HG03520 (cell line): ENCODE measurements around the gene AP2S1.
"Not testable (repeated sequence)": the region's sequence is repeated elsewhere in the genome, so short reads cannot be mapped to it uniquely, and the experiment has no call there.

Experiments
- ATAC-seq: cut with Tn5 transposase; IDR thresholded peaks from one replicate; pipeline ENCODE4 v1.9.1; 2021; ENCODE audit warnings: mild to moderate bottlenecking, moderate library complexity; ENCODE audit not compliant: unreplicated experiment

The AP2S1 gene

DNA sequence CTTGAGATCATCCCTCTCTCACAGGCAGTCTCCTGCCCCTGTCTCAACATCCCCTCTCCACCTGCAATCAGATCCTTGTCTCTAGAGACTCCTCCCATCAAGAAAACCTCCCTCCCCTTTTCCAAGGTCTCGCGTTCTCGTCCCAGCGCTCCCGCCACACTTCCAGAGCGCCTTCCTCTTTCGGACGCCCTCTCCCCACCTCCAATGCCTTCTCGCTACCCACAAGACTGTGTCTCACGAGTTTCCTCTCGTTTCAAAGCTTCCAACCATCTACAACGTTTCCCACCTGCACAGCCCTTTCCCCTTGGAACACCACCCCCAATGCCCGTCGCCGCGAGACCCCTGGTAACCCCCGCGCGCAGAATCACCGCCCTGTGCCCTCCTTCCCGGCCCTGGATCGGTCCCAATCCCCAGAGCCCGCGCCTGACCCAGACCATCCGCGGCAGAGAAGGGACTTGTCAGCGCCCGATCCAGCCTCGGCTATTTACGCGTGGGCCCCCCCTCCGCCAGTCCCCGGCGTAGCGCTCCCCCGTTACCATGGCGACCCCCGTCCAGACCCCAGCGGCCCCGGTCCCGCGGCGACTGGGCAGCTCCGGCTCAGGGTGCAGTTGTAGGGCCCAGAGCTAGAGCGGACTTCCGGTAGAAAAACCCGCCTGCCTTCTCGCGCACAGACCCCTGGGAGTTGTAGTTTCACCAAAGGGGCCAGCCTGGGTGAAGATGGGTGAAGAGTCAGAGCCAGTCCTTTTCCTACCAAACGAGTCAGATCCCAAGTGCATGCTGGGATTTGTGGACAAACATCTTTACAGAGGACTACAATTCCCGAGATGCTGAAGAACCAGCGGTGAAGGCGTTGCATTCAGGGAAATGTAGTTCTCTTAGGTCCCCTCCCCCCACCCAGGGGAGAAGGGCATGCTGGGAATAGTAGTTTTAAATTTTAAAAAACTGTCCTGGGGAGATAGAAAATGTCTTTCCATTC is at the start of gene AP2S1:
TSS of gene AP2S1 (minus strand) at position 619 of the 976 bp plus-strand sequence. CDS start at position 539, 80 bp downstream.
- ATAC-seq = peak; percentile 85

DNA sequence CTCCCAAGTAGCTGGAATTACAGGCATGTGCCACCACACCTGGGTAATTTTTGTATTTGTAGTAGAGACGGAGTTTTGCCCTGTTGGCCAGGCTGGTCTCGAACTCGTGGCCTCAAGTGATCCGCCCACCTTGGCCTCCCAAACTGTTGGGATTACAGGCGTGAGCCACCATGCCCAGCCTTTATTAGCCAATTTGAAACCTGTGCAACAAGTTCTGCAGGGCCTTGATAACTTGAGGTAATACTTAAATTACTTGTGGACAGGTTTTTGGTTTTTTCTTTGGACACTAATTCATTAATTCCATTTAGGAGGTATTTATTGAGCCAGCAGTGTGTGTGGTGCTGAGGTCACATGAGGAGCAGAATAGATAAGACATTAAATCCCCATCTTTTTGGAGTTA is 49.7 kb upstream of the AP2S1 start:
- no peak for ATAC-seq

- no peak for ATAC-seq
These were observed 48.1 kb upstream of the AP2S1 start for GRCh38 chr19:46898731-46899130.

DNA sequence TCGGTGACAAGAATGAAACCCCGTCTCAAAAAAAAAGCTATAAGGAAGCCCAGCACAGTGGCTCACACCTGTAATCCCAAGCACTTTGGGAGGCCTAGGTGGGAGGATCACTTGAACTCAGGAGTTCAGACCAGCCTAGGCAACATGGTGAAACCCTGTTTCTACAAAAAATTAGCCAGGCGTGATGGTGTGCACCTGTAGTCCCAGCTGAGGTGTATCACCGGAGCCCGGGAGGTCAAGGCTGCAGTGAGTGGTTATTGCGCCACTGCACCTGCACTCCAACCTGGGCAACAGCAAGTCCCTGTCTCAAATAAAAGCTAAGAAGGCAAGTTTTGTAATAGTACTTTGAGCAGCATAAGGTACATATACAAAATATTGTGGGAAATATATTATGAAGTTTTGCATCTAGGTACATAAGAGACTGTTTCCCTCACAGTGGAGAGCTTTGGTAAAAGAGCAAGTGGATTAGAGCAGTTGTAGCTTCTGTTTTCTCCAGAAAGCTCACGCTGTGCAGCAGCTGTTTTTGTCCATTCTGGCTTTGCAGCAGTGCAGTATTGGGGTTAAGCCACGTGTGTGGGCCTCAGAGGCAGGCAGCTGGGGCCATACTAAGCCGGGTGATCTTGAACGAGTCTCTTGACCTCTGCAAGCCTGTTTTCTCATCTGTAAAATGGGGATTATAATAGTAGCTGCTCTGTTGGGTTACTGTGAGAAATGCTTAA is 45.6 kb upstream of the AP2S1 start:
- ATAC-seq = no peak

DNA sequence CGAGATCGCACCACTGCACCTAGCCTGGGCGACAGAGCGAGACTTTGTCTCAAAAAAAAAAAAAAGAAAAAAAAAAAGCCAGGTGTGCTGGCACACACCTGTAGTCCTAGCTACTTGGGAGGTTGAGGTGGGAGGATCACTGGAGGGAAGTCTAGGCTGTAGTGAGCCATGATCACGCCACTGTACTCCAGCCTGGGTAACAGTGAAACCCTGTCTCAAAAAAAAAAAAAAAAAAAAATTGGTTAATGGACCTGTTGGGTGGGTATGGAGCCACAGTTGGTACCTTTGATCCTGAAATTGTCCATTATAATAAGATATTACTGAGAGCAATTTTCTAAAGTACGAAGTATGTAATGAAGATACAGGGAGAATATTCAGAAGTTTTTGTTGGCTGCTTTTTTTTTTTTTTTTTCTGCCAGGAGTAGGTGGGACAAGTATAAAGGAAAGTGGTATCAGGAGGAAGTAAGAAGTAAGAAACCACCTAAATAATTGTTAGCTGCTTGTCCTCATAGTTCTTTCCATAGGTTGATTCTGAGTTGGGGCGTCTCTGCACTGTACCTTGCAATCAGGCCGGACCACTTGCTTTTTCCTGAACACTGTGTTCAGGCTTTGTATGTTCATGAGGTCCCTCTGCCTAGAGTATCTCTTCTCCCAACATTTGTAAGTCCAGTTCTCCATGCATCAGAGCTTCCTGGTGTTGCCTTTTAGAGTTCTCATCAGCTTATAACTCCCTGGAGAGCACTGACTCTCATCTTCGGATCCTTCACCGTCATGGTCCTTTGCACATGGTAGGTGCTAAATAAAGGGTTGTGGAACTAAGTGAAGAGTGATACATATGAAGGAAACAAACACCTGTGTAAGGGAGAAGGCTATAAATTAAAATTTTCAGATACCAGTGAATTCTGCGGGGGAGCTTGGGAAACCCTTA is 41.9 kb upstream of the AP2S1 start:
- no peak for ATAC-seq

DNA sequence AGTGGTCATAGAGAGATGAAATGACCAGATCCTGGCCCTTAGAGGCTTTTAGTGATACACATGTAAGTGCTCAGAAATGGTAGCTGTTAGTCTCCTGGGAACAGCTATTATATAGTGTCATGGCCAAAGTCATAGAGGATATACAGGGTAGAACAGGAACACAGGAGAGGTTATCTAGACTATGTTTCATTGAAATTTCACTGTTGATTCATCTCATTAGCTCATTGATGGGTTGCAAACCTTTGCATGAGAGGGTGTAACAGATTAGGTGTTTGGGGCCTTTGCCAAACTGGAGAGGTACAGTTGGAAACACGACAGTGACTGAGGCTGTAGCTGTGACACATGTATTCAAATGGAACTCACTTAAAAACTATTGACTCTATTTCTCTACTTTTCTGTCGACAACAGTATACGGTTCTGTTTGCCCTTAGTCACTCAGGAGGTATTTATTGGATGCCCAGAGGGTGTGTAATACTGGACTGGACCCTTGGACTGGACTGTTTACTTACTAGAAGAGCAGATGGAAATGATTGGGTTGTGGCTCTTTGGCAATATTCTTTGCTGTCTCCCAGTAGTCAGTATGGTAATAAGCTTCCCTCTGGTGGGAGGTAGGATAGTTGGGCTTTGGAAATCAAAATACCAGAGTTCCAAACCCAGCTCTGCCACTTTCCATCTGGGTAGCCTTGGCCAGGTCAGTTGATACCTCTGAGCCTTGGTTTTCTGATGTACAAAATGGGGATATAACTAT is 40.0 kb upstream of the AP2S1 start:
- no peak for ATAC-seq

- no peak for ATAC-seq
These were observed 36.7 kb upstream of the AP2S1 start for GRCh38 chr19:46887240-46887782.

GRCh38 chr19:46886546-46887239 is 36.0 kb upstream of the AP2S1 start:
- ATAC-seq = no peak

GRCh38 chr19:46885411-46885810 is 34.8 kb upstream of the AP2S1 start:
- no peak for ATAC-seq

- not testable (repeated sequence) for ATAC-seq
These were observed 32.1 kb upstream of the AP2S1 start for GRCh38 chr19:46882751-46883150.

DNA sequence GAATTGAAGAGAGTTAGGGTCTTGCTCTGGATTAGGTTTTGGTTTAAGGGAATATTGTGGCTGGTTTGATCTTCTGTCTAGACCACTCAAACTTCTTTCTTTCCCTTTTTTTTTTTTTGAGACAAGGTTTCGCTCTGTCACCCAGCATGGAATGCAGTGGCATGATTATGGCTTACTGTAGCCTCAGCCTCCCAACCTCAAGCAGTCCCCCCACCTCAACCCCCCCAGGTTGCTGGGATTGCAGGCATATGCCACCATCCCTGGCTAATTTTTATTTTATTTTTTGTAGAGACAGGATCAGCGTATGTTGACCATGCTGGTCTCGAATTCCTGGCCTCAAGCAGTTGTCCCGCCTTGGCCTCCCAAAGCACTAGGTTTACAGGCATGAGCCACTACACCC is 31.4 kb upstream of the AP2S1 start:
- no peak for ATAC-seq

DNA sequence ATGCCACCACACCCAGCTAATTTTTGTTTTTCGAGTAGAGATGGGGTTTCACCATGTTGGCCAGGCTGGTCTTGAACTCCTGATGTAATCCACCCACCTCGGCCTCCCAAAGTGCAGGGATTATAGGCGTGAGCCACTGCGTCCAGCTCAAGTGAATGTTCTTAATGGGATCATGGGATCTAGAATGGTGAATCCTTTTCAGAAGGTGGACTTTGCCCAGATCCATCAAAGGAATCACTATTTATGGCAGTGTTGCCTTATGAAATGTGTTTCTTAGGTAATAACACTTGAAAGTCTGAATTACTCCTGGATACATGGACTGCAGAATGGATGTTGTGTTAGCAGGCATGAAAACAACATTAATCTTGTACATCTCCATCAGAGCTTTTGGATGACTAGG is 30.4 kb upstream of the AP2S1 start:
- no peak for ATAC-seq

DNA sequence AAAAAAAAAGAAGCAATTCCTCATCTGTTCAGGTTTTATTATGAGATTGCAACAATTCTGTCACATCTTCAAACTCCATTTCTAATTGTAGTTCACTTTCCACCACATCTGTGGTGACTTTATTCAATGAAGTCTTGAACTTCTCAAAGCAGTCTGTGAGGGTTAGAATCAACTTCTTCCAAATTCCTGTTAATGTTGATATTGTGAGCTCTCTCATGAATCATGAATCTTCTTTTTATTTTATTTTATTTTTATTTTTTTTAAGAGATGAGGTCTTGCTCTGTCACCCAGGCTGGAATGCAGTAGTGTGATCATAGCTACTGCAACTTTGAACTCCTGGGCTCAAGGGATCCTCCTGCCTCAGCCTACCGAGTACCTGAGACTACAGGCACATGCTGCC is 29.8 kb upstream of the AP2S1 start:
- no peak for ATAC-seq

DNA sequence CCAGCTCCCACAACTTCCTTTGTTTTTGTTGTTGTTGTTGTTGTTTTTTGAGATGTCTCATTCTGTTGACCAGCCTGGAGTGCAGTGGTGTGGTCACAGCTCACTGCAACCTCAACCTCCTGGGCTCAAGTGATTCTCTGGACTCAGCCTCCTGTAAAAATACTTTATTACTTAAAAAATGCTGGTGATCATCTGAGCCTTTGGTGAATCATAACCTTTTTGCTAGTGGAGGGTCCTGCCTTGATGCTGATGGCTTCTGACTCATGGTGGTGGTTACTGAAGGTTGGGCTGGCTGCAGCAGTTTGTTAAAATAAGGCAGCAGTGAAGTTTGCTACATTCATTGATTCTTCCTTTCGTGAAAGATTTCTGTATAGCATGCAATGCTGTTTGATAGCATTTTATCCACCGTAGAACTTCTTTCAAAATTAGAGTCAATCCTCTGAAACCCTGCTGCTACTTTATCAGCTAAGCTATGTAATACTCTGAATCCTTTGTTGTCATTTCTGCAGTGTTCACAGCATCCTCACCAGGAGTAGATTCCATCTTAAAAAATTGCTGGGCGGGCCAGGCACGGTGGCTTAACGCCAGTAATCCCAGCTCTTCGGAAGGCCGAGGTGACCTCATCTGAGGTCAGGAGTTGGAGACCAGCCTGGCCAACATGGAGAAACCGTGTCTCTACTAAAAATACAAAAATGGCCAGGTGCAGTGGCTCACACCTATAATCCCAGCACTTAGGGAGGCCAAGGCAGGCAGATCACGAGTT is 28.1 kb upstream of the AP2S1 start:
- ATAC-seq = no peak

GRCh38 chr19:46875657-46876056 is 25.0 kb upstream of the AP2S1 start:
- no peak for ATAC-seq

DNA sequence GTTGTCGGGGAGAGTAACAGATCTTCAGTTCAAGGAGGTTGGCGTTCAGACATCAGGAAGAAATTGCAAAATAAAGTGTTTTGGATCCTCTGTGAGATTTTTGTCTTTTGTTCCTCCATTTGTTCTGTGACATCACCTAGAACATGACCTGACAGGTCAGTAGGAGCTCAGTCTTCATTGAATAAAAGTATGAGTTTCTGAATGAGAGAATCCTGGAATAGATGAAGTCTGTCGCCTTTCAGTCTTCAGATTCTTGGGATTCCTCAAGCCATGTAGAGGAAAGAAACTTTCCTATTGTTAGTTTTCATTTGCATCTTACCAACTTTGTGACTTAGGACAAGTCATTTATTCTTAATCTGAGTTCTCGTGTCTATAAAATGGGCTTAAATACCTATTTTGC is 24.6 kb upstream of the AP2S1 start:
- no peak for ATAC-seq

DNA sequence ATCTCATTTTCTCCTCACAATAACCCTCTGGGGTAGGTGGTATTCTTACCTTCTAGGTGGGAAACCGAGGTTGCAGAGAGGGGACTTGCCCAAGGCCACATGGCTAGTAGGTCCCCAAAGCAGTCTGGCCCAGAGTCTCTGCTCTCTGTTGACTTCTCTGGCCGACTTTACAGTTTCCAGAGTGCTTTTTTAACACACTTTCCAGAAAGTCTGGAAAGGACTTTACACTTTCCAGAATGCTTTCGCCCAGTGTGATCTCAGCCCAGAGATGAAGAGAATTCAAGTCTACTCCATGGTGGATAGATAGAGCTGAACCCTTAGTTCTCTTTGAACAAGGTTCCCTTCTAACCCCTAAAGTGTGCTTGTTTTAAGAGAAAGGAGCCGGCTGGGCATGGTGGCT is 22.3 kb upstream of the AP2S1 start:
- ATAC-seq = no peak

GRCh38 chr19:46871173-46871572 is 20.5 kb upstream of the AP2S1 start:
- not testable (repeated sequence) for ATAC-seq
